HEK293 (cell line): ENCODE measurements around the gene KCNH8.

Source experiments
- CTCF ChIA-PET: fragments of 350-600 bp; formaldehyde crosslinking; extraction: SDS; loops from one replicate; lab custom pipeline; 2021; ENCODE audit warnings: antibody characterized with exemption; lab: Yijun Ruan, JAX
- POLR2A ChIA-PET: fragments of 300-600 bp; formaldehyde crosslinking; extraction: SDS; loops from one replicate; lab custom pipeline; 2020; ENCODE audit warnings: antibody characterized with exemption, inconsistent platforms; lab: Yijun Ruan, JAX
- H3K27ac ChIP-seq: fragments of 200-500 bp; sonication (Bioruptor generic); 2 replicates; pipeline ENCODE4 v1.5.1; 2014; ENCODE audit warnings: low read depth, low read length, control low read depth, inconsistent platforms; ENCODE audit errors: extremely low read depth
- H3K36me3 ChIP-seq, 2 experiments: fragments of 200-500 bp in 1 of 2; sonication (Bioruptor generic) in 1 of 2; 1 replicate in 1 of 2; 2 replicates in 1 of 2; pipeline ENCODE4 v1.5.1; 2014 to 2017; ENCODE audit warnings: inconsistent platforms in 2 of 2, low read length in 2 of 2; ENCODE audit not compliant: control insufficient read depth in 2 of 2, insufficient read depth in 1 of 2
- H3K4me1 ChIP-seq: fragments of 200-500 bp; sonication (Bioruptor generic); 2 replicates; pipeline ENCODE4 v1.5.1; 2014; ENCODE audit warnings: mild to moderate bottlenecking, low read length, inconsistent platforms; ENCODE audit not compliant: control insufficient read depth, insufficient read depth
- H3K4me3 ChIP-seq: 2 replicates; pipeline ENCODE4 v1.5.1; 2011; ENCODE audit warnings: low read depth, mild to moderate bottlenecking, control low read depth, low read length, moderate library complexity
- H3K9me3 ChIP-seq: fragments of 200-500 bp; sonication (Bioruptor generic); 2 replicates; pipeline ENCODE4 v1.5.1; 2014; ENCODE audit warnings: low read depth, low read length, inconsistent platforms; ENCODE audit not compliant: control insufficient read depth, insufficient read depth
- SETDB1 ChIP-seq: IDR thresholded peaks from one replicate; pipeline ENCODE4 v1.6.1; 2017; ENCODE audit warnings: mild to moderate bottlenecking, low read length, moderate library complexity, mixed read lengths; ENCODE audit not compliant: insufficient read length
- ZBTB10 ChIP-seq: fragments of 450-650 bp; formaldehyde crosslinking; IDR thresholded peaks from 2 replicates; pipeline ENCODE4 v1.5.1; 2016; ENCODE audit warnings: missing biosample characterization, missing genetic modification characterization
- ZFP41 ChIP-seq: fragments of 450-650 bp; formaldehyde crosslinking; IDR thresholded peaks from 2 replicates; pipeline ENCODE4 v1.5.1; 2016; ENCODE audit warnings: missing biosample characterization, missing genetic modification characterization, borderline replicate concordance
- ZIC2 ChIP-seq: fragments of 450-650 bp; formaldehyde crosslinking; IDR thresholded peaks from 2 replicates; pipeline ENCODE4 v1.5.1; 2016; ENCODE audit warnings: missing biosample characterization, missing genetic modification characterization
- ZNF132 ChIP-seq: fragments of 450-650 bp; formaldehyde crosslinking; IDR thresholded peaks from 2 replicates; pipeline ENCODE4 v1.5.1; 2017; ENCODE audit warnings: missing biosample characterization, missing genetic modification characterization, borderline replicate concordance
- ZNF140 ChIP-seq: fragments of 450-650 bp; formaldehyde crosslinking; IDR thresholded peaks from 2 replicates; pipeline ENCODE4 v1.5.1; 2016; ENCODE audit warnings: missing biosample characterization, missing genetic modification characterization
- ZNF184 ChIP-seq: fragments of 450-650 bp; IDR thresholded peaks from 2 replicates; pipeline ENCODE4 v1.5.1; 2018; ENCODE audit warnings: missing biosample characterization, mild to moderate bottlenecking, missing genetic modification characterization
- ZNF302 ChIP-seq: fragments of 450-650 bp; formaldehyde crosslinking; IDR thresholded peaks from 2 replicates; pipeline ENCODE4 v1.5.1; 2016; ENCODE audit warnings: missing biosample characterization, missing genetic modification characterization, low read depth
- ZNF311 ChIP-seq: fragments of 450-650 bp; formaldehyde crosslinking; IDR thresholded peaks from 2 replicates; pipeline ENCODE4 v1.5.1; 2017; ENCODE audit warnings: missing biosample characterization, missing genetic modification characterization, borderline replicate concordance
- ZNF341 ChIP-seq: fragments of 450-650 bp; formaldehyde crosslinking; IDR thresholded peaks from 2 replicates; pipeline ENCODE4; 2016; ENCODE audit warnings: low read depth, missing biosample characterization, missing genetic modification characterization
- ZNF449 ChIP-seq: fragments of 450-650 bp; formaldehyde crosslinking; IDR thresholded peaks from 2 replicates; pipeline ENCODE4 v1.5.1; 2017; ENCODE audit warnings: missing biosample characterization, mild to moderate bottlenecking, missing genetic modification characterization, moderate library complexity
- ZNF510 ChIP-seq: fragments of 450-650 bp; formaldehyde crosslinking; IDR thresholded peaks from 2 replicates; pipeline ENCODE4 v1.5.1; 2018; ENCODE audit warnings: mild to moderate bottlenecking, missing genetic modification characterization, missing biosample characterization; ENCODE audit not compliant: insufficient replicate concordance
- ZNF518A ChIP-seq: fragments of 450-650 bp; formaldehyde crosslinking; conservative IDR thresholded peaks from 2 replicates; pipeline ENCODE4 v1.5.1; 2016; ENCODE audit warnings: low read depth, missing biosample characterization, missing genetic modification characterization
- ZNF529 ChIP-seq: fragments of 450-650 bp; formaldehyde crosslinking; IDR thresholded peaks from 2 replicates; pipeline ENCODE4 v1.5.1; 2017; ENCODE audit warnings: missing genetic modification characterization, missing biosample characterization; ENCODE audit not compliant: insufficient replicate concordance
- ZNF548 ChIP-seq: fragments of 450-650 bp; formaldehyde crosslinking; IDR thresholded peaks from 2 replicates; pipeline ENCODE4 v1.5.1; 2016; ENCODE audit warnings: missing biosample characterization, missing genetic modification characterization
- ZNF660 ChIP-seq: fragments of 450-650 bp; IDR thresholded peaks from 2 replicates; pipeline ENCODE4 v1.5.1; 2018; ENCODE audit warnings: missing biosample characterization, mild to moderate bottlenecking, missing genetic modification characterization
- ZSCAN23 ChIP-seq: fragments of 450-650 bp; formaldehyde crosslinking; IDR thresholded peaks from 2 replicates; pipeline ENCODE4 v1.5.1; 2016; ENCODE audit warnings: missing biosample characterization, missing genetic modification characterization
- ZSCAN5A ChIP-seq: fragments of 450-650 bp; formaldehyde crosslinking; IDR thresholded peaks from 2 replicates; pipeline ENCODE4 v1.5.1; 2016; ENCODE audit warnings: missing biosample characterization, missing genetic modification characterization
- TF ChIP-seq, protein P1 (sequence below): fragments of 450-650 bp; formaldehyde crosslinking; IDR thresholded peaks from 2 replicates; pipeline ENCODE4 v1.5.1; 2016; ENCODE audit warnings: missing biosample characterization, missing genetic modification characterization
- TF ChIP-seq, protein P2 (sequence below): fragments of 450-650 bp; formaldehyde crosslinking; IDR thresholded peaks from 2 replicates; pipeline ENCODE4 v1.5.1; 2016; ENCODE audit warnings: missing biosample characterization, missing genetic modification characterization, low read depth
- TF ChIP-seq, protein P3 (sequence below): fragments of 450-650 bp; formaldehyde crosslinking; IDR thresholded peaks from 2 replicates; pipeline ENCODE4 v1.5.1; 2016; ENCODE audit warnings: missing biosample characterization, missing genetic modification characterization

KCNH8 gene

GRCh38 chr3:19147905-19148767 lies at the start of gene KCNH8:
KCNH8 (plus strand) TSS chr3:19148510; CDS start chr3:19148720, 210 bp downstream.
- CTCF ChIA-PET = no interaction called here
- POLR2A ChIA-PET = no interaction called here
- Histone ChIP-seq H3K27ac (no peak within 1 kb of the TSS), H3K36me3 (no peaks in the 10 kb centered on the region), H3K9me3 (no peaks in the 10 kb centered on the region), H3K4me1 (peaks cover 4% of the 10 kb centered on the region), H3K4me3 (peak within 1 kb of the TSS; percentile 52)
- TF ChIP-seq ZFP41 (tag by site-specific recombination) (no peak), SETDB1 (no peak), ZNF140 (tag by site-specific recombination) (no peak), ZBTB10 (tag by site-specific recombination) (peak; percentile 49; the same call in 1 of the 2 replicates), ZNF510 (tag by site-specific recombination) (no peak), ZNF184 (tag by site-specific recombination) (no peak), ZNF302 (tag by site-specific recombination) (no peak), ZNF341 (tag by site-specific recombination) (no peak), ZNF132 (tag by site-specific recombination) (no peak), ZNF518A (tag by site-specific recombination) (no peak), ZNF548 (no peak), ZNF311 (tag by site-specific recombination) (no peak), ZSCAN5A (no peak), ZNF529 (no peak), ZIC2 (peak; percentile 88), ZNF449 (tag by site-specific recombination) (no peak), ZNF660 (no peak), ZSCAN23 (tag by site-specific recombination) (no peak)
- TF ChIP-seq, protein P1, sequence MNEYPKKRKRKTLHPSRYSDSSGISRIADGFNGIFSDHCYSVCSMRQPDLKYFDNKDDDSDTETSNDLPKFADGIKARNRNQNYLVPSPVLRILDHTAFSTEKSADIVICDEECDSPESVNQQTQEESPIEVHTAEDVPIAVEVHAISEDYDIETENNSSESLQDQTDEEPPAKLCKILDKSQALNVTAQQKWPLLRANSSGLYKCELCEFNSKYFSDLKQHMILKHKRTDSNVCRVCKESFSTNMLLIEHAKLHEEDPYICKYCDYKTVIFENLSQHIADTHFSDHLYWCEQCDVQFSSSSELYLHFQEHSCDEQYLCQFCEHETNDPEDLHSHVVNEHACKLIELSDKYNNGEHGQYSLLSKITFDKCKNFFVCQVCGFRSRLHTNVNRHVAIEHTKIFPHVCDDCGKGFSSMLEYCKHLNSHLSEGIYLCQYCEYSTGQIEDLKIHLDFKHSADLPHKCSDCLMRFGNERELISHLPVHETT (tag by site-specific recombination) = no peak
- TF ChIP-seq, protein P2, sequence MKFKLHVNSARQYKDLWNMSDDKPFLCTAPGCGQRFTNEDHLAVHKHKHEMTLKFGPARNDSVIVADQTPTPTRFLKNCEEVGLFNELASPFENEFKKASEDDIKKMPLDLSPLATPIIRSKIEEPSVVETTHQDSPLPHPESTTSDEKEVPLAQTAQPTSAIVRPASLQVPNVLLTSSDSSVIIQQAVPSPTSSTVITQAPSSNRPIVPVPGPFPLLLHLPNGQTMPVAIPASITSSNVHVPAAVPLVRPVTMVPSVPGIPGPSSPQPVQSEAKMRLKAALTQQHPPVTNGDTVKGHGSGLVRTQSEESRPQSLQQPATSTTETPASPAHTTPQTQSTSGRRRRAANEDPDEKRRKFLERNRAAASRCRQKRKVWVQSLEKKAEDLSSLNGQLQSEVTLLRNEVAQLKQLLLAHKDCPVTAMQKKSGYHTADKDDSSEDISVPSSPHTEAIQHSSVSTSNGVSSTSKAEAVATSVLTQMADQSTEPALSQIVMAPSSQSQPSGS (tag by site-specific recombination) = no peak
- TF ChIP-seq, protein P3, sequence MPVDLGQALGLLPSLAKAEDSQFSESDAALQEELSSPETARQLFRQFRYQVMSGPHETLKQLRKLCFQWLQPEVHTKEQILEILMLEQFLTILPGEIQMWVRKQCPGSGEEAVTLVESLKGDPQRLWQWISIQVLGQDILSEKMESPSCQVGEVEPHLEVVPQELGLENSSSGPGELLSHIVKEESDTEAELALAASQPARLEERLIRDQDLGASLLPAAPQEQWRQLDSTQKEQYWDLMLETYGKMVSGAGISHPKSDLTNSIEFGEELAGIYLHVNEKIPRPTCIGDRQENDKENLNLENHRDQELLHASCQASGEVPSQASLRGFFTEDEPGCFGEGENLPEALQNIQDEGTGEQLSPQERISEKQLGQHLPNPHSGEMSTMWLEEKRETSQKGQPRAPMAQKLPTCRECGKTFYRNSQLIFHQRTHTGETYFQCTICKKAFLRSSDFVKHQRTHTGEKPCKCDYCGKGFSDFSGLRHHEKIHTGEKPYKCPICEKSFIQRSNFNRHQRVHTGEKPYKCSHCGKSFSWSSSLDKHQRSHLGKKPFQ (tag by site-specific recombination) = no peak
